VCaP (cell line): ENCODE data around the gene AREG.

ENCODE experiments used
- H3K27ac ChIP-seq: fragments of 450-650 bp; 2 replicates; pipeline ENCODE4 v1.5.1; 2017
- CTCF ChIP-seq: fragments of 450-650 bp; conservative IDR thresholded peaks from 2 replicates; pipeline ENCODE4 v1.5.1; 2017; ENCODE audit warnings: mild to moderate bottlenecking, moderate library complexity

AREG gene

GRCh38 chr4:74420863-74421262 lies 24.1 kb upstream of the AREG start:
- TF ChIP-seq CTCF, result no peak
- no peak overlapping the region for H3K27ac ChIP-seq

DNA sequence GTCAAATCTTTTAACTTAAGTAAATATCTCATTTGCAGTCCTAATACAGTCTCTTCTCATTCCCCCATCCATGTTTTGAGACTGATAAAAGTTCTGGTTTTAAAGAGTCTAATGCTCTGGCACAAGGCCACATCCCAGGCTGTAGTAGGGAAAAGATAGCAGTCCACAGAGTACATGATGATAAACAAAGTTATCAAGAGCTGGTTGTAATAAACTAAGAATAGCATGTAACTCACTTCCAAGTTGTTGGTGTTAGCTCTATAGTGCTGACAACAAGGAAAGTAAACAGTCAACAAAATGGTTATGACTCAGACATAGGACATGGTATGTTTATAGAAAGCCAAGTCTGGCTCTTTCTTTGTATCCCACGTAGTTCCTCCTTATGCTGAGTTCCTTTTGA lies 21.8 kb upstream of the AREG start:
- no peak overlapping the region for H3K27ac ChIP-seq
- no peak for TF ChIP-seq CTCF

DNA sequence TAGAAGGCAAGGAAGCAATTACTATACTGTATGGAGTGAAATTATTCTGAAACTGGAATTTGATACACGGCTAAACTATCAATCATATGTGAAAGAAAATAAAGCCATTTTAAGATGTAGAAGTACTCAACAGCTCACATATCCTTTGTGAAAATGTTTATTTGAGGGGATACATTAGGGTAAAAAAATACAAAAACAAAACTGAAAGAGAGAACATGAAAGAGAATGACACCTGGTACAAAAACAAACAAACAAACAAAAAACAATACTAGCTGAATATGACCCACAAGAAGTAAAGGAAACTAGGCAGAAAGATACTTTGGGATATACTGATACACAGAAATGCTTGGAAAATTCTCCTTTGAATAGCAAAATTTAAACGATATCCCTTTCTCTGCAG lies 20.8 kb upstream of the AREG start:
- H3K27ac ChIP-seq, result no peak overlapping the region
- no peak for TF ChIP-seq CTCF

GRCh38 chr4:74426101-74426500 lies 18.8 kb upstream of the AREG start:
- no peak for TF ChIP-seq CTCF

DNA sequence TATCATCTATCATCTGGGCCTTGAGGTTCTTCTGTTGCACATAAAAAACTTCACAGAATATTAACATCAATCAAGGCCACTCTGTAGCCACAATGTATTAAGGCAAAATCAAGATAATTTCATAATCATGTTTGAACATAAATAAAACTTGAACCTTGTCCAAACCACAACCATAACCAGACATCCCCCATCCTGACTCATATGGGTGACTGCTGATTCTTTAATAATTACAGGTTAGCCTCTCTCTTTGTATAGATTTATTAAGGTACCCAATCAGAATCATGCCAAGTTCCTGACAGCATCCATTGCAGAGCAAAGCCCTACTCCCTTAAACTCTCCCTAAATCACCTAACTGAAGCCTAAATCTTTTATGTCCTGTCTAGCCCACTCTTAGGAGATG lies 16.7 kb upstream of the AREG start:
- TF ChIP-seq CTCF, result no peak
- H3K27ac ChIP-seq, result no peak overlapping the region

More at GRCh38 chr4:74426101-74426500, 18.8 kb upstream of the AREG start:
- H3K27ac ChIP-seq, result no peak overlapping the region

- H3K27ac ChIP-seq, result no peak overlapping the region
- no peak for TF ChIP-seq CTCF
These were observed 13.7 kb upstream of the AREG start for GRCh38 chr4:74431113-74431826.

DNA sequence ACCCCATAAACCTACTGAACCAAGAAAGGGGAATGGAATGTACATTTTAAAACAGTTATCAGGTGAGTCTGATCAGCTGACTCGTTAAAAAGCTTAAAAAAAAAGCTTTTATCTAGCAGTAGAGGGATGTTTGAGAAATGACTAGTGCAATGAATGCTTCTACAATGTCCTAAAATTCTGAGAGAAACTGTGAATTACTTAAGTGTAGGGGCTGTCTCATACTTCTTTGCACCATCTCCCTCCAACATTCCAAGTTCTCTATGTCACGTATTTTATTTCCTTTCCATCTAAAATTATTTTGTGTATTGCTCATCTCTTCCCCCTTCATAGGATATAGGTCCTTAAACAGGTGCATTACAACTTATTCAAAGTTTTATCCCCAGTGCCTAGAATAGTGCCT lies 11.9 kb upstream of the AREG start:
- no peak for TF ChIP-seq CTCF
- H3K27ac ChIP-seq, result no peak overlapping the region
